Vein endothelial cell (primary cell): ENCODE results near the gene LPAR5. TPM values are rescaled to one million over a fixed set of nuclear protein-coding genes. Genes with fewer than 3 reads are reported as not detected.

Experiments
- small RNA-seq: library from RNA; depleted of rRNA; stranded (forward); fragments of <200 nt; gene quantifications from one replicate; pipeline ENCODE3, GENCODE V24; 2012
- total RNA-seq: library from RNA; depleted of rRNA; stranded (reverse); fragments of >200 nt; gene quantifications from 2 replicates; pipeline ENCODE4 v1.2.3, GENCODE V29; 2012

Gene LPAR5
- 0.10 TPM in 1 of 2 replicates, not detected in the other for total RNA-seq

DNA sequence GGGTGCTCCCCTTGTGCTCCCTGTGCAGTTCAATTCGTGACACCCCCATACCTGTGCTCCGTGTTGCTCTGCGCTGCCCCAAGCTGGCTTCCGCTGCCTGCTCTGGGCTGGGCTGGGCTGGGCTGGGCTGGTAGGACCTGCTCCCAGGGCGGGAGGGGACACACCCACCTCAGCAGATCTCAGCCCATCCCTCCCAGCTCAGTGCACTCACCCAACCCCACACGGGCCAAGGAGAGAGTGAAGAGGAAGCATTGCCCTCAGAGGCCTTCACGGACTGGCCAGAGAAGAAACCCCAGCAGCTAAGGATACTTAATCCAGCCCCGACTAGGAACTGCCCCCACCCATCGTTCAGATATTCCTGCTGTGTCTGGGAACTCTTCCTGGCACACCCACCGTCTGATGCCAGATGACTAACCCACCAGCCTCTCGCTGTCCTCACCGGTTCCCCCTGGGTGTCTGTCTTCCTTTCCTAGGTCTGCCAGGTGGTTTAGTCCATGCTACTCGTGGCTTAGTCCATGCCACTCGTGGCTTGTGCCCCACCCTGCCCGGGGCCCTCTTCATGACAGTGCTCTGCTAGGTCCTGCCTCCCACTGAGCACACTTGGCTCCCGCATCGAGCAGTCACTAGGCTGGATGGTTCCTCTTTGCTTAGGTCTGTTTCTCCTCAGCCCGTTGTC lies at the start of gene LPAR5:
Gene LPAR5, minus strand, starts transcription at position 104 of the 676 bp plus-strand sequence. CDS start 14,711 bp downstream, outside the sequence.

DNA sequence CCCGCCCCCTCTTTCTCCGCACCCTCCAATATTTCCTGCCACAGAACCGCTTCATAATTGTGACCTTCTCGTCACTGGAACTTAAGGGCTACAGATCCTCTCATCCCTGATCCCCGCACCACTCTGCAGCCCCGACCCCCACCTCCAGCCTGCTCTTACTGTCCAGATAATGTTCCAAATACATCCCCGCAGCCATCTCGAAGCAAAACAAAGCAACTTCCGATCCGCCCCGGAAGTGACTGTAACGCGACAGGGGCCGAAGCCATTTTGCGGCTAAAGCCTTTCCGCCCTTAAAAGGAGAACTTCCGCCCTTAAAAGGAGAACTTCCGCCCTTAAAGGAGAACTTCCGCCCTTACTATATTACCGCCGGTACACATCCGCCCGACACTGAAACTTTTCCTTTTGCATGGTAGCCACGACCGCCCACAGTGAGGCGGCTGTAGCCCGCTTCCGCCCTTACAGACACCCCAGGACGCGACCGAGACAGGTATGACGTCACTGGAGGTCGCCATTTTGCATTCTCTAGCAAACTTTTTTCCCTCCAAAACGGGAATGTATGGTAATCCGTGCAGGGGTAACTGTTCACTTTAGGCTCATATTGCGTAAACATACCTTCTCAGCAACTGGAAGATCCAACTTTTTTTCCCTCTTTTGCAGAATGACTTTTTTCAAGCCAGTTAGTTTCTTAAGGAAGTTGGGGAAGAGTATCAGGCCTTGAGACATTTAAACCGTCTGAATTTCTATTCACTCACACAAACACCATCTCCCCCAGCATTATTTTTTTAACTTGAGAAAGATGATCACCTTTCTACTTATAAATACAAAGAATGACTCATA lies 27.4 kb upstream of the LPAR5 start, which contains the start of gene ING4:
Gene ING4, minus strand, starts transcription at position 214 of the 837 bp plus-strand sequence. Its CDS starts 18 bp downstream, at position 196.

DNA sequence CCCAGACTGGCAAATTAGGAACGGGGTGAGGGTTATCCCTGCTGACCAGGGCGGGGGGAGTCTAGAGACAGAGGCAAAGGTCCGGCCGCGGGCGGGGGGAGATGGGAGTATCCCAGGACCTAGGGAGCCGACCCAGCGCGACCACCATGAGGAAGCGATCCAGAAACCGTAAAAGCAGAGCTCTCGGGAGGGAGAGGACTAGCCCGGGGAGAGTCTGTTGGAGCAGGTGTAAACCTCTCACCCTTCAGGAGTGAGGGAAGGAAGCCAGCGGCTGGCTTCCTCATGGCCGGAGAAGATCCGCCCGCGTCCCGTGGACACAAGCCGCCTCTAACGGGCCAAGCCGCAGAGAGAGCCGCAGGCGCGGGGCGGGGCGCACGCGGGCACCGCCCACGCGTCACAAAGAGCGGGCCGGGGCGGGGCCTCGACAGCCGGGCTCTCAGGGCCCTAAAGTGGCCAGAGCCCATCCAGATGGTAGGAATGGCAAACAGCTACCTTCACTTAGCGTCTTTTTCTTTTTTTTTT lies 11.4 kb upstream of the LPAR5 start, which contains the start of gene ACRBP:
Gene ACRBP, minus strand, starts transcription at position 350 of the 522 bp plus-strand sequence. Its CDS starts 66 bp downstream, at position 284.

Small RNA genes lying within 50 kb of the gene (small RNA-seq; reads per million reads assigned to genes)
- 20.4 reads per million, percentile 97 among the genes with 10 or more reads in this experiment for gene SCARNA11

Other genes starting within 250 kb of the LPAR5 start
- not detected in 2 replicates for gene CD27, start 191.0 kb downstream of the LPAR5 start, total RNA-seq
- 8.2 and 9.3 TPM in 2 replicates for gene TAPBPL, start 183.9 kb downstream of the LPAR5 start, total RNA-seq
- gene VAMP1, start 165.3 kb downstream of the LPAR5 start, total RNA-seq: 4.6 and 4.8 TPM in 2 replicates
- gene MRPL51, start 142.7 kb downstream of the LPAR5 start, total RNA-seq: 80.0 and 92.2 TPM in 2 replicates
- gene NCAPD2, start 141.9 kb downstream of the LPAR5 start, total RNA-seq: 38.2 and 48.4 TPM in 2 replicates
- 6,940 and 9,259 TPM in 2 replicates for gene GAPDH, start 101.4 kb downstream of the LPAR5 start, total RNA-seq
- 9.7 and 12.7 TPM in 2 replicates for gene IFFO1, start 79.9 kb downstream of the LPAR5 start, total RNA-seq
- gene NOP2, start 67.7 kb downstream of the LPAR5 start, total RNA-seq: 35.3 and 40.0 TPM in 2 replicates
- gene CHD4, start 28.6 kb downstream of the LPAR5 start, total RNA-seq: 225 and 228 TPM in 2 replicates
- 0.57 and 1.6 TPM in 2 replicates for gene ACRBP, start 11.5 kb upstream of the LPAR5 start, total RNA-seq
- gene ING4, start 27.2 kb upstream of the LPAR5 start, total RNA-seq: 37.7 and 40.8 TPM in 2 replicates
- 30.2 and 31.4 TPM in 2 replicates for gene ZNF384, start 53.4 kb upstream of the LPAR5 start, total RNA-seq
- not detected in 2 replicates for gene PIANP, start 64.9 kb upstream of the LPAR5 start, total RNA-seq
- gene COPS7A, start 88.1 kb upstream of the LPAR5 start, total RNA-seq: 42.5 and 45.7 TPM in 2 replicates
- gene MLF2, start 117.2 kb upstream of the LPAR5 start, total RNA-seq: 141 and 153 TPM in 2 replicates
- gene PTMS, start 130.4 kb upstream of the LPAR5 start, total RNA-seq: 126 and 169 TPM in 2 replicates
- 0.10 and 0.33 TPM in 2 replicates for gene LAG3, start 136.6 kb upstream of the LPAR5 start, total RNA-seq
- gene CD4, start 153.6 kb upstream of the LPAR5 start, total RNA-seq: not detected in 2 replicates
- gene GPR162, start 185.9 kb upstream of the LPAR5 start, total RNA-seq: 3.4 and 6.5 TPM in 2 replicates
- gene P3H3, start 192.4 kb upstream of the LPAR5 start, total RNA-seq: 43.7 and 58.1 TPM in 2 replicates
- 2.6 and 2.9 TPM in 2 replicates for gene GNB3, start 205.0 kb upstream of the LPAR5 start, total RNA-seq
- 8.2 and 21.6 TPM in 2 replicates for gene CDCA3, start 215.3 kb upstream of the LPAR5 start, total RNA-seq
- 93.1 and 105 TPM in 2 replicates for gene USP5, start 216.2 kb upstream of the LPAR5 start, total RNA-seq
- gene TPI1, start 231.6 kb upstream of the LPAR5 start, total RNA-seq: 757 and 836 TPM in 2 replicates
- gene SPSB2, start 237.3 kb upstream of the LPAR5 start, total RNA-seq: 3.3 and 4.3 TPM in 2 replicates